Tongue (tissue), 2 donors: ENCODE data around the gene POGLUT2. TPM values are rescaled to one million over a fixed set of nuclear protein-coding genes. Genes with fewer than 3 reads are reported as not detected.
"Not testable (repeated sequence)": the region's sequence is repeated elsewhere in the genome, so short reads cannot be mapped to it uniquely, and the experiment has no call there.

ENCODE experiments used
- DNase-seq: peaks from one replicate; pipeline ENCODE4 v3.0.0-alpha.2; 2015
- total RNA-seq: library from RNA; depleted of rRNA; stranded (reverse); fragments of >200 nt; gene quantifications from one replicate; pipeline ENCODE4 v1.2.3, GENCODE V29; 2014

POGLUT2 gene
- total RNA-seq, 1 donor from 2014 or later = 24.6 TPM

- no peak for DNase-seq
Observed at GRCh38 chr13:102805680-102806079, 6.9 kb upstream of the POGLUT2 start.

- DNase-seq = peak; percentile 91
Observed at GRCh38 chr13:102800145-102801041, 1.6 kb upstream of the POGLUT2 start.

- DNase-seq = no peak
Observed at GRCh38 chr13:102799426-102800144, 809 bp upstream of the POGLUT2 start.

DNA sequence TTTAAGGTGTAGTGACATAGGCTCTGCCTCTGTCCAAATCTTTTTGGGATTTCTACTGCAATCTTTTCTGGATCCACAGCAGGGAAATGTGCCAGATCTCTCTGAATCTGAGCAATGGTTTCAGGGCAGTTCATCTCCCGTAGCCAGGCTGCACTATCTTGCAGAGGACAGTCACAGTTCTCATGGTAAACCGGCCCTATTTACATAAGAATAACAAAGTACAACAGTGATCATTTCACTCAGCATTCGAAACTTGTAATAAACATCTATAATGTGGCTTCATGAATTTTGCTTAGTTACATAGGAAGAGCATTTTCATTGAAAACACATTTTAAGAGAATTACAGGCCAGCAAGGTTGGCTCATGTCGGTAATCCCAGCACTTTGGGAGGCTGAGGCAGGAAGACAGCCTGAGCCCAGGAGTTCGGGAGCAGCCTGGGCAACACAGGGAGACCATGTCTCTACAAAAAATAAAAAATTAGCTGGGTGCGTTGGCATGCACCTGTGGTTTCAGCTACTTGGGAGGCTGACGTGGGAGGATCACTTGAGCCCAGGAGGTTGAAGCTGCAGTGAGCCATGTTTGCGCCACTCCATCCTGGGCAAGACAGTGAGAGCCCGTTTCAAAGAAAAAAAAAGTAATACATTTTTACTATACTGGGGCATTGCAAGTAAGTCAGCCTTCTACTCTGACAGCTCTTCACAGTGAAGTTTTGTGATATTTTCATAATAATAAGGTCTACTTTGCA lies 5.0 kb downstream of the POGLUT2 start:
- no peak for DNase-seq

DNA sequence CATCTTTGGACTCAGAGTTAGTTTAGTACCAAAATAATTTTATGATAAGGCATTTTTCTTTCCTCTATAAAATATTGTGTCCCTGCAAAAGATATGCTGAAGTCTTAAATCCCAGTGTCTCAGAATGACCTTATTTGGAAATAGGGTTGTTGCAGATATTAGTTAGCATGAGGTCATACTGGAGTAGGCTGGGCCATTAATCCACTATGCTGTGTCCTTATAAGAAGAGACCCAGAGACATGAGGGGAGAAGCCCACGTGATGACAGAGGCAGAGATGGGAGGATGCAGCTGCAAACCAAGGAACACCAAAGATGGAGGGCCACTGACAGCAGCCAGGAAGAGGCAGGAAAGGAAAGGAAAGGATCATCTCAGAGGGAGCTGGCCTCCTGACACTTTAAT lies 6.4 kb downstream of the POGLUT2 start:
- DNase-seq = no peak

- DNase-seq = no peak
Observed at GRCh38 chr13:102788683-102789082, 10.1 kb downstream of the POGLUT2 start.

GRCh38 chr13:102784483-102784882 lies 14.3 kb downstream of the POGLUT2 start:
- no peak for DNase-seq

- no peak for DNase-seq
Observed at GRCh38 chr13:102781591-102781990, 17.2 kb downstream of the POGLUT2 start.

DNA sequence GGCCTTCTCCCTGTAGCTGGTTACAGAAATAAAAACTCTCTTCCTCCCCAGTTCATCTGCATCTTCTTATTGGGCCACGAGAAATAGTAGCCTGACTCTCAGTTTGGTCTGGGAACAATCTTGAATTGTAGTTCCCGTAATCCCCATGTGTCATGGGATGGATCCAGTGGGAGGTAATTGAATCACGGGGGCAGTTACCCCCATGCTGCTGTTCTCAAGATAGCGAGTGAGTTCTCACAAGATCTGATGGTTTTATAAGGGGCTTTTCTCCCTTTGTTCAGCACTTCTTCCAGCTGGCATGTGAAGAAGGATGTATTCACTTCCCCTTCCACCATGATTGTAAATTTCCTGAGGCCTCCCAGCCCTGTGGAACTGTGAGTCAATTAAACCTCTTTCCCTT lies 18.1 kb downstream of the POGLUT2 start:
- not testable (repeated sequence) for DNase-seq

DNA sequence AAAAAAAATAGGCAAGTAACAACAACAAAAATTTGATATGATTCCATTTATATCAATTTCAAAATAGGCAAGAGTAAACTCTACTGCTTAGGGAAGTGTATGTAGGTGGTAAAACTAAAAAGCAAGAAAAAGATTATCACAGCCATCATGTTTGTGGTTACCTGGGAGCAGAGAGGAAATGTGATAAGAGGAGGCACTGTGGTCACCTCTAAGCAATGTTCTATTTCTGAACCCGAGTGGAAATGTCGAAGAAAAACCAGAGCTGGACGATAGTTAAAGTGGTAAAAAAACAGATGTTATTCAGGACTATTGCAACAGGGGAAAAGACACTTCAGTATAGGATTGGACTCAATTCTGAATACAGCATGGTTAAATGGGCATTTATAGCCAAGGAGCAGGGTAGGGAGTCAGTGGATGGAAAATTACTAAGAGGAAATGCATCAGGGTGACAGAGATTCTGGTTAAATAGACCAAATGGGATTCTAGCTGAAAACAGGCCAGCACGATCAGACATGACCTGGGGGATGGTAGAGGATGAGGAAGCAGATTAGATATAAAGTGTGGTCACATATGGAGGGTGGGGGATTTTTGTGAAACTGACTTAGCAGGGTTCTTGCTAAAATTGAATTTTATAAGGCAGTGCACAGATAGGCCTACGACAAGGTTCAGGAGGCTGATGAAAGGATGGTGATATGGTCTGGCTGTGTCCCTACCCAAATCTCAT lies 19.2 kb downstream of the POGLUT2 start:
- DNase-seq = no peak

DNA sequence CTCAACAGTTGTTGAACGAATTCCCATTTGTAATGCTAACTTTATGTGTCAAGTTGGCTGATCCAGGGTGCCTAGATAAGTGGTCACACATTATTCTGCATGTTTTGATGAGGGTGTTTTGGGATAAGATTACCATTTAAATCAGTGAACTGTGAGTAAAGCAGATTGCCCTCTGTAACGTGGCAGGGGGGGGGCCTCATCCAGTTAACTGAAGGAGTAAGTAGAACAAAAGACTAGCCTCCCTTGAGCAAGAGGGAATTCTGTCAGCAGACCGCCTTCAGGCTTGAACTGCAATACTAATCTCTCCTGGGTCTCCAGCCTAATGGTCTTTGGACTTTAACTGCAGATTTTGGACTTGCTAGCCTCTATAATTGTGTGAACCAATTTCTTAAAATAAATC lies 21.0 kb downstream of the POGLUT2 start:
- DNase-seq = no peak

DNA sequence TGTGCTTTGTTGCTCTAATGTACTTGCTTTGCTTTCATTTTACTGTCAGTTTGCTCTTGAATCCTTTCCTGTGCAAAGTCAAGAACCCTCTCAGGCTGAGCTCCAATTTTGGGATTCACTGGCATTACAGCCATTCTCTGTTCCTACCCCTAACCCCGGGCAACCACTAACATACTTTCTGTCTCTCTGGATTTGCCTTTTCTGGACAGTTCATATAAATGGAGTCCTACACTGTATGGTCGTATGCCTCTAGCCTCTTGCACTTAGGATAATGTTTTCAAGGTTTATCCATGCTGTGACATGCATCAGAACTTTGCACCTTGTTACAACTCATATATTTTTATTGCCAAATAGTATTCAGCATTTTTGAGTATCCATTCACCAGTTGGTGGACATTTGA lies 22.5 kb downstream of the POGLUT2 start:
- DNase-seq = no peak

DNA sequence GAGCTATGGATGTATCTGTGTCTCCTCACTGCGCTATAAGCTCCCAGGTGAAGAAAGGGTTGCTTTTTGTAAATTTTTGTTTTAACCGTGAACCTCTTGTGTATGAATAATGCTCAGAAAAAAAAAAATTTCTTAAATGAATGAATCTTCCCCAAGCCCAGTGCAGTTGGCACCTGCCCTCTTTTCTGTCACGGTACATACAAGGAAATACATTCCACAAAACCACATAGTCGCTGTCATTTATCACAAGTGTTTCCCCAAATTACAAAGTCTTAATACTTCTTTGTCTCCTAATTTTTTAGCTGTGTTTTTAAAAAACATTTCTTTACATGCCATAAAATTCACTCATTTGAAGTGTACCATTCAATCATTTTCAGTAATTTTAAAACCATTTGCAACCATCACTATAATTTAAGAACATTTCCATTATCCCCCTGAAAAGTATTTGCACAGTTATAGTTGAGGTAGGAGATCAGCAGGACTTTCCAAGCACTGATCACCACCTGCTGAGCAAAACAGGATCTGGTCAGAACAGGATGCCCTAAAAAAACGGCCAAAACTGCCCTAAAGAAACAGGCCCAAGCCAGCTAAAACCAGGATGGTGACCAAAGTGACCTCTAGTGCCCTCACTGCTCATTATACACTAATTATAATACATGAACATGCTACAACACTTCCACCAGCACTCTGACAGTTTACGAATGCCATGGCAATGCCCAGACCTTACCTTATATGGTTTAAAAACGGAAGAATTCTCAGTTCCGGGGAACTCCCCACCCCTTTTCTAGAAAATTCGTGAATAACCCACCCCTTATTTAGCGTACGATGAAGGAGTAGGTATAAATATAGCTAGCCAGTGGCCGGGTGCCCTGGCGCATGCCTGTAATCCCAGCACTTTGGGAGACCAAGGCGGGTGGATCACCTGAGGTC lies 23.9 kb downstream of the POGLUT2 start:
- no peak for DNase-seq

DNA sequence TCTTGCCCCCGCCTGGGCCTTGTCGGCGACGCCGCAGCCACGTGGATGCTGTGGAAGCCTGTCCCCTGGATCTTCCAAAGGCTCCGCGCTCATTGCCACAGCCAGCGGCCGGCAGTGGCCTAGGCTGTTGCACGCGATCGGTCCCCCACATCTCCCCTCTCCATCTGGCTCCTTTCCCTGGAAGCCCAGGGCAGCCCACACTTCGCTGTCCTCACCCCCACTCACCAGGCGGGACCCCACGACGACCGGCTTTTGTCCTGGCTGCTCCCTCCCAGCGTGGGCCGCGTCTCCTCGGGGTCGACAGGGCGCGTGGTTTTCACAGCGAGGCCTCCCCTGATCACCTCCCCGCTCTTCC lies 24.6 kb downstream of the POGLUT2 start:
- DNase-seq = no peak

DNA sequence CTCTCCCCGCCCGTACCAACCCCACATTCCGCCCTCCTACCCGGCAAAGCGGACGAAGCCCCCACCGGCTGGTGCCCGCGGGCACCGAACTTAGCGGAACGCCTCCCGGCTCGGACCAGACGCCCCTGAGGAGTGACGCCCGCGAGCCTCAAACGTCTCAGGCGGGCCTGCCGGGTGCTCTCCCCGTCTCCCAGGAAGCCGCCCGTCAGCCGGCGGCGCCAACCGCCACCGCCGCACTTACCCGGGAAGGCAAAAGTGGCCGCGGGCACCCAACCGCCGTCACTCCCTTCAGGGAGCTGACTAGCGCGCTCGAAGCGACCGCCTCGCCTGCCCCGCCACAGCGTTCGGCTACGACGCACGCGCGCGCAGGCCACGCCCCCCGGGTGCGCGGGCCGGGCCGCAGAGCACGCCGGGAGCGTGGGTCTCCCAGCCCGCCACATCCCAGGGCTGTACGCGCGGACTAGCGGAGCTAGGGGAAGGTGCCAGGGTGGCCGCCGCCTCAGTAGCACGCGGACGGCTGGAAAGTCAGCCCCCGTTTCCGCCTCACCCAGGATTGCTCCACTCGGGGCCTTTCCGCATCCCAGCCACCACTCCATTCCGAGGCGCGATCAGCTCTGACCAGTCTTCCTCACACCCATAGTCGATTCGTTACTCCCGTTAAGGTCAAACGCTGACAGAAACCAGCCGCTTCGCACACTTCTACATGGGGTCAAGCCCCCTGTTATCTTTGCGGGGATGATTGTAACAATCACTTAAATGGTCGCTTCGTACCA lies 25.1 kb downstream of the POGLUT2 start, which contains the start of gene TEX30:
Gene TEX30, minus strand, starts transcription at position 346 of the 773 bp plus-strand sequence. CDS start 3,760 bp downstream, outside the sequence.
- peak; percentile 93 for DNase-seq

DNA sequence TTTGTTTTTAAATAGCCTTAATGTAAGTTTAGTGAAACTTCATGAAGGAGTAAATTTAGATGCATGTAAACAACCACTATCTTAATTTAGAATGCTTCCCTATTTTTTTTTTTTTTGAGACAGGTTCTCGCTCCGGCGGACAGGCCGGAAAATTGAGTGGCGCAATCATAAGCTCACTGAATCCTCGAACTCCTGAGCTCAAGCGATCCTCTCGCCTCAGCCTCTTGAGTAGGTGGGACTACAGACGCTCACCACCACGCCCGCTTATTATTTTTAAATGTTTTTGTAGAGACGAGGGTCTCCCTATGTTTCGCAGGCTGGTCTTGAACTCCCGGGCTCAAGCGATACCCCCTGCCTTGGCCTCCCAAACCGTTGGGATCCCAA lies 26.7 kb downstream of the POGLUT2 start:
- DNase-seq = no peak

DNA sequence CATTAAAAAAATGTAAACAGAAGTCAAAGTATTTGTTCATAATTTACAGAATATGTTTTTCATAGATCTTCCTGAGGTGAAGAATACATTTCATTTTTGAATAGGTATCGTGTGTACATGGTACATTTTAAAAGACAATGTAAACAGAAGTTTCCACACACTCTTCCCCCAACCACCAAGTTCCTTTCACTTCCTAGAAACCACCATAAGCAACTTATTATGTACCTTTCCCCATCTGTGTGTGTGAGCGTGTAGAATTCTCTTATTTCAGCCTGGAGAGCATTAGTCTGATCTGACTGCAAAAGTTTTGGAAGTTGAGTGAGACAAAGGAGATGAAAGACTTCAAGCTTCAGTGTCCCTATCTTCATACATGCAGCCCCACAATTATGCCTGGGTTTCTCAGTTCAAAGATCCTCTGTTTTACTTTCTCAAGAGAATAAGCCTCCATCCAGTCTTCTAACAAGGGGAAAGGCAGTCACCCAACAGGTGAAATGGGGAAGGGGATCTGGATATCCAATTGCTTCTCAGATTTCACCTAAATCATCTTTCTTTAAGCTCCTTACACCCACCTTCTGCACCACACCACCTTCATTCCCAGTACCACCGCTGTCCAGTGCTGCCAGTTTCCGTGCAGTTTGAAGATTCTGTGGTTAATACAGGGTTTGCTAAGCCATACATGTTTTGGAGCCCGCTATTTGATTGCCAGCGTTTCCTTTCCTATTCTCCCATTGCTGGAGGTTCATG lies 27.3 kb downstream of the POGLUT2 start:
- DNase-seq = no peak

DNA sequence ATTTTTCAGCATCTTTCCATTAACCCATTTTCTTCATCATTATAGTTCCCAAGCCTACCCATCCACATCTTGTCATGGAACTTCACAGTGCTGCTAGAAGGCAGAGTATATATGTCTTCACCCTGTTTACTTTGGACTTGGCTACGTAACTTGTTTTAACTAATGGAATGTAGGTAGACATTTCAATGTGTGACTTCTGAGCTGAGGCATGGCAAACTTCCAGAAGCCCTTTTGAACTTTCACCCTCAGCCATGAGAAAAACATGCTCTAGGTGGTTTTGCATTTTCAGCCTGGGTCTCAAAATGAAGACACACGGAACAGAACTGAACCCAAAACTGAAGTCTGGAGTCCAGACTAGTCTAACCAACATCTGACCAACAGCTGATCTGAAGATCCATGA lies 28.3 kb downstream of the POGLUT2 start:
- DNase-seq = no peak

- DNase-seq = no peak
Observed at GRCh38 chr13:102769679-102770078, 29.1 kb downstream of the POGLUT2 start.
